Fibroblast of gingiva (primary cell): Measurements from ENCODE around the gene IFI44.

Experiments
- DNase-seq: peaks from one replicate; pipeline ENCODE4 v3.0.0-alpha.2; 2011; ENCODE audit warnings: low read depth

The IFI44 gene

DNA sequence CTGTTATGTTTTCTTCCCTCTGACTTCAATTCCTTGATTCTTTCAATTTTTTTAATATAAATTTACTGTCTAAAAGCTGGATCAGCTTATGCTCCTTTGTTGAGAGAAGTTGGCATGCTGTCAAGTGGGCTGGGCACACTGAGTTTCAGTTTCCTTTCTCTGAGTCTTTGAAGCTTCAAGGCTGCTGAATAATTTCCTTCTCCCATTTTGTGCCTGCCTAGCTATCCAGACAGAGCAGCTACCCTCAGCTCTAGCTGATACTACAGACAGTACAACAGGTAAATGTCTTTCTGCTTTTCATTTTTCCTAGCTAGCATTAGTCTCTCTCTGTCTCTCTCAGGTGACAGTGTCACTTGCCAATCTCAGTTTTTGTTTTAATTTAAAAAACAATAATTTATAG, at the start of gene IFI44:
Gene IFI44 (plus strand): TSS at position 204 of the 400 bp plus-strand sequence. CDS start 365 bp downstream, outside the sequence.
- peak; percentile 75 for DNase-seq

- no peak for DNase-seq
Observed at GRCh38 chr1:78601068-78601467, 48.6 kb upstream of the IFI44 start.

DNA sequence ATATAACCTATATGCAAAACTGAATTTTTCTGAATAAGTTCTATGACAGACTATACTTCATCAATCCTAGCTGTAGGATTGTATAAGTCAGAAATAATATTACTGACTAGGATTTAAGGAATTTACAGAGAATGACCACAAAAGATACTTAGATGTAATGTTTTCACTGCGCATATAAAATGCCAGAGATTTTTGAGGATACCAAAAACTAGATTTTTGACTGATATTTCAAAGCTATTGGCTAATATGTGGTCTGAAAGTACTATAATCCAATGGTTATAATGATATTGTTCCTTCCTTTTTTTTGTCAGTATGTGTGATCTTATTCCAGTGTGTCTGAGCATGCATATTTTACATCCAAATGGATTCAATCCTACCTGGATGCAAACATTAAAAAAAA, 46.4 kb upstream of the IFI44 start:
- DNase-seq = no peak

DNA sequence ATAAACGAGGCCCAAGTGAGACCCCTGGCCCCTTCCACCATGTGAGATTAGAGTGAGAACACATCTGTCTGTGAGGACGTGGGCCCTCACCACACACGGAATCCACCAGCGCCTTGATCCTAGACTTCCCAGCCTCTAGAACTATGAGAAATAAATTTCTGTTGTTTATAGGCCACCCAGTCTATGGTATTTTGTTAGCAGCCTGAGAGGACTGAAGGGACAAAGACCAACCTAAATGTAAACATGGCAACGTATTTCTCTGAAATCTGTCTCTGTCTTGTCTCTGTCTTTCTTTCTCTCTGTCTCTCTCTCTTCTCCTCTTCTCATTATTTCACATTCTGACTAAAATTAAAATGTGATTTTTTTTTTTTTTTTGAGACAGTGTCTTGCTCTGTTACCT, 45.0 kb upstream of the IFI44 start:
- DNase-seq = no peak

- no peak for DNase-seq
Observed at GRCh38 chr1:78606274-78606673, 43.4 kb upstream of the IFI44 start.

GRCh38 chr1:78607334-78607927, 42.2 kb upstream of the IFI44 start:
- DNase-seq = peak; percentile 20

DNA sequence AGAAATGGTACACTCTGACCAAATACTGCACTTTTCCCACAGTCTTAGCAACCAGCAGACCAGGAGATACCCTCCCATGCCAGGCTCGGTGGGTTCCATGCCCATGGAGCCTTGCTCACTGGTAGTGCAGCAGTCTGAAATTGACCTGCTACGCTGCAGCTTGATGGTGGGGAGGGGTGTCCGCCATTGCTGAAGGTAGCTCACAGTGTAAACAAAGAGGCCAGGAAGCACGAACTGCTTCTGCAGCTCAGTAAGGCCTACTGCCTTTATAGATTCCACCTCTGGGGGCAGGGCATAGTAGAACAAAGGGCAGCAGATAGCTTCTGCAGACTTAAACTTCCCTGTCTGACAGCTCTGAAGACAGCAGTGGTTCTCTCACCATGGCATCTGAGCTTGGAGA, 41.7 kb upstream of the IFI44 start:
- no peak for DNase-seq

DNA sequence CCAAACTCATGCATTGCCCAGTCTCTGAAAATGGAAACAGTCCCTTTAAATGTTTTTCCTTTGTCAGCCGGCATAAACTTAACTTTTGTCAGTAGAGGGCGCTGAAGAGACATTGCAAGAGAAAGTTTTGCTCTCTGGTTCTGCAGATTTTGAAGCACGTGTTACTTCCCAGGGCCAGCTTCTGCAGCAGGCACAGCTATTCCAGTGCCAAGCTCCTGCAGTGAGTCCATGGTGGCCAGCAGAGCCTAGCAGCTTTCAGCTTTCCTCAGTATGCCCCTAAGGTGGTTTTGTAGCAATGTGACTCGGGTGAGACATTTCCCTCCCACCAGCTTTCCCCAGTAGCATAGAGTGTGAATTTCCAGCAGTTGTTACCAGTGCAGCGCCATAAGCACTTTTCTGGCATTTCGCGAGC, 32.0 kb upstream of the IFI44 start:
- DNase-seq = peak; percentile 85

DNA sequence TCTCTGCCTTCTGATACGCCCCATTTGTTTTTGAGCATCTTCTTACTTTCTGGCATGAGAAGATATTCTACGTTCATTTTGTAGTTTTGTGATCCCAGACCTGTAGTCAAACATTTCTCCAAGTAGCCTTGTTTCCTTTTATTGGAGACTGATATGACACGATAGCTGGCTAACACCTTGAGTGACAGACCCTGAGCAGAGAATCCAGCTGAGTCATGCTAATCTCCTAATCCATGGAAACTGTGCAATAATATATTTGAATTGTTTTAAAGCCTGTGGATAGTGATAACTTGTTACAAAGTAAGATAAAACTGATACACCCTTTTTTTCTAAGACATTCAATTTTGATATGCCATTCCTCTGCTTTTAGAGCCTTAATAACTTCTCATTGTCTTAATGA, 30.6 kb upstream of the IFI44 start:
- no peak for DNase-seq

GRCh38 chr1:78619446-78619802, 30.2 kb upstream of the IFI44 start:
- no peak for DNase-seq

GRCh38 chr1:78619803-78620579, 29.6 kb upstream of the IFI44 start, which contains the start of gene IFI44L:
Gene IFI44L, plus strand, starts transcription at chr1:78620448. Its CDS starts 7,468 bp downstream, at chr1:78627916.
- peak; percentile 86 for DNase-seq

DNA sequence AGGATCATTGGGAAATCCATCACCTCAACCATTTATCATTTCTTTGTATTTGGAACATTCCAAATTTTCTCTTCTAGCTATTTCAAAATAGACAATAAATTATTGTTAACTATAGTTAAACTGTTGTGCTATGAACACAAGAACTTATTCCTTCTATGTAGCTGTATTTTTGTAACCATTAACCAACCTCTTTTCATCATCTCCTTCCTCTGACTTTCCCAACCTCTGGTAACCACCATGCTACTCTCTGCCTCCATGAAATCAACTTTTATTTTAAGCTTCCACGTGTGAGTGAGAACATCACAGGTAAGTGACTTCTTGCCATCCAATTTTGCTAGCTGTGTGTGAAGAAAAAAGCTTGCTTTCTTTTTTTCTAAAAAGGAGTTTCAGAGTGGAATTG, 29.0 kb upstream of the IFI44 start:
- no peak for DNase-seq

- DNase-seq = no peak
Observed at GRCh38 chr1:78622548-78622947, 27.1 kb upstream of the IFI44 start.

- no peak for DNase-seq
Observed at GRCh38 chr1:78624035-78624434, 25.6 kb upstream of the IFI44 start.

- DNase-seq = peak; percentile 49
Observed at GRCh38 chr1:78627321-78627720, 22.3 kb upstream of the IFI44 start.

GRCh38 chr1:78630600-78630999, 19.0 kb upstream of the IFI44 start:
- DNase-seq = no peak

- no peak for DNase-seq
Observed at GRCh38 chr1:78633209-78633608, 16.4 kb upstream of the IFI44 start.

- DNase-seq = no peak
Observed at GRCh38 chr1:78640462-78640861, 9.2 kb upstream of the IFI44 start.

GRCh38 chr1:78641558-78641957, 8.1 kb upstream of the IFI44 start:
- no peak for DNase-seq

- DNase-seq = no peak
Observed at GRCh38 chr1:78645723-78646122, 3.9 kb upstream of the IFI44 start.

DNA sequence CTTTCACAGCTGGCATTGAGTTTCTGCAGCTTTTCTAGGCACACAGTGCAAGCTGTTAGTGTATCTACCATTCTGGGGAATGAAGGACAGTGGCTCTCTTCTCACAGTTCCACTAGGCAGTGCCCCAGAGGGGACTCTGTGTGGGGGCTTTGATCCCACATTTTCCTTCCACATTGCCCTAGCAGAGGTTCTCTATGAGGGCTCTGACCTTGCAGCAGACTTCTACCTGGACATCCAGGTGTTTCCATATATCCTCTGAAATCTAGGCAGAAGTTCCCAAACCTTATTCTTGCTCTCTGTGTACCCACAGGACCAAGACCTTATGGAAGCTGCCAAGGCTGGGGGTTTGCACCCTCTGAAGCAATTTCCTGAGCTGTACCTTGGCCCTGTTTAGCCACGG, 2.4 kb upstream of the IFI44 start:
- DNase-seq = no peak

- DNase-seq = no peak
Observed at GRCh38 chr1:78650114-78650660, 556 bp downstream of the IFI44 start.

- peak; percentile 18 for DNase-seq
Observed at GRCh38 chr1:78651241-78651640, 1.6 kb downstream of the IFI44 start.
